Stimulated activated CD4-positive, alpha-beta T cell treated with anti-CD3 and anti-CD28 coated beads, Interleukin-4, amount 100 ng/mL, for 1 hour (primary cell): ENCODE measurements around the gene YWHAB.
"Not testable (repeated sequence)": the region's sequence is repeated elsewhere in the genome, so short reads cannot be mapped to it uniquely, and the experiment has no call there.

Experiments used
- DNase-seq: peaks from one replicate; pipeline ENCODE4 v3.0.0-alpha.2; 2020

YWHAB gene

DNA sequence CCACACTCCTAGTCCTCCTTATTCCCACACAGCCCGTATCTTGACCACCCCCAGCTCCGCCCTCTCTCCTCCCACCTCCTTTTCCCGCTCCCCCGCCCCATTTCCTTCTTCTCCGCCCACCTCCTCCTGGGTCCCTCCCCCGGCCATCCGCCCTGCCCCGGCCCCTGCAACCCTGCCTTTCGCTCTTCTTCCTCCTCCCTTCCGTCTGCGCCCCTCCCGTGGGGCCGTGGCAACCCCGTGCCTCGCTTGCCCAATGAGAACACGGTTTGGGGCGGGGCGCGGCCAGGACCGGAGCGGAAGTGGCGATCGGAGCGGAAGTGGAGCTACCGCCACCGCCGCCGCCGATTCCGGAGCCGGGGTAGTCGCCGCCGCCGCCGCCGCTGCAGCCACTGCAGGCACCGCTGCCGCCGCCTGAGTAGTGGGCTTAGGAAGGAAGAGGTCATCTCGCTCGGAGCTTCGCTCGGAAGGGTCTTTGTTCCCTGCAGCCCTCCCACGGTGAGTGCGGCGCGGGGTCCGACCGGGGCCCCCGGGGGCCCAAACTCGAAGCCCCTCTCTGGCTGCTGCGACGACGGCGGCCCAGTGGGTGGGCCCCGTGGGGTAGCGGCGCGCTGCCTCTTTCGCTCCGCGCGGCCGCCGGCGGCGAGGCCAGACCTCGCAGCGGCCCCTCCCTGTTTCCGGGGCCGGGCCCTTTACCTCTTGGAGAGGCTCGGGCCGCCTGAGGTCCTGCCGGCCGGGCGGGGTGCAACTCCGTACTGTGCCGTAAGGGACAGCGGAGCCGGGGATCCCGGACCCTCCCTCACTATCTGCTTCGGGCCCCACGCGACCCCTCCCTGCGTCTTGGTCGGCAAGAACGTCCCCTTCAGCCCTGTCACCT lies at the start of gene YWHAB:
Gene YWHAB (plus strand): TSS at position 314 of the 874 bp plus-strand sequence. CDS start 15,829 bp downstream, outside the sequence.
- DNase-seq = peak; percentile 99

DNA sequence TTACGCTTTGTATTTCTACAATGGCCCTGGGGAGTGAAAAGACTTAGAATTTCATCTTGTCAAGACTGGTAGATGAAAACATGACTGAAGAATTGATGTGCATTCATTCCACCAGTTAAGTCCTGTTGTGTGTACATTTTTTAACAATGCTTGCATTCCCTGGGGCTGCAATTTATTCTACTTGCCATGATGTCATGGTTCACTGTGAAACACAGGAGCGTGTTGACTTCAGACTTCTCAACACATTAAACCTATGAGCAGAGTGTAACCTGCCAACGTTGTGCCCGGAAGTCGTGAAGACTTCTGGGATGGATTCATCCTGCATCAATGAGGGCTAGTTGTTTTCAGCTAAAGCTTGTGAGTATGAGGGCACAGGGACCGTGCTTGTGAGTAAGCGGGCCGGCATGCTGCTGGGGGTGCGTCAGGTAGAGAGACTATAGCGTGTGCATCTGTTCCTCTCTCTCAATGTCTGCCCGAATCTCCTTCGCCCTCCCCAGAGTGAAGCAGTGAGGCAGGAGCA lies 48.8 kb upstream of the YWHAB start:
- no peak for DNase-seq

DNA sequence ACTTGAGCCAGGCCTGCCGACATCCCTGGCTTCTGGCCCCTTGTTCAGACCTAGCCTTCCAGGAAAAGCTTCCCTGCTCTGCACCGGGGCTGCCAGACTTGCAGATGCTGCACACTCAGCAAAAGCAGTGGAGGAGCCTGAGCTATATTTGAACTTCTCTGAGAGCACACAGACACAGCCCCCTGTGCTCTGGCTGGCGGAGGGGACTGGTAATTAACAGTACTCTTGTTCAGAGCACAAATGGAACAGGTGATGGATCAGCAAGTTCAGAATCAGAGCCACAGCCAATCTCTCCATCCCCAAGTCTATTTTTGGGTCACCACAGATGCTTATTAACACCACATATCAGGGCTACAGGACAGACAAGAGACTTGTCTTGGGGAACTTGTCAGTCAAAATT lies 47.6 kb upstream of the YWHAB start:
- no peak for DNase-seq

DNA sequence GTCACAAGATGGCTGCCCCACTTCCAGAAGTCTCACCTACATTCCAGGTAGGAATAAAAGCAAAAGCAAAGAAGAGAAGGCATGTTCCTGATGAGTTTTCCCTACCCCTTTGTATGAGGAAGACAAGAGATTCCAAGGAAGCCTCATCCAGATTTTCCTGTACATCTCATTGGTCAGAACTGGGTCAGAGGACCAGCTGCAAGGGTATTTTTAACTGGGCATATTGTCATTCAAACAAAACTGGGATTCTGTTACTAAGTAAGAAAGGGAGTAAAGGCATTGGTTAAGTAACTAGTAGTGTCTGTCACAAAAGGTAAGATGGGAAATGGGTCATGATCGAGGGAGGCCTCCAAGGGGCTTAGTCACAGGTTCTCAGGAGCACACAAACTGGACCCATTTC lies 47.0 kb upstream of the YWHAB start:
- DNase-seq = no peak

DNA sequence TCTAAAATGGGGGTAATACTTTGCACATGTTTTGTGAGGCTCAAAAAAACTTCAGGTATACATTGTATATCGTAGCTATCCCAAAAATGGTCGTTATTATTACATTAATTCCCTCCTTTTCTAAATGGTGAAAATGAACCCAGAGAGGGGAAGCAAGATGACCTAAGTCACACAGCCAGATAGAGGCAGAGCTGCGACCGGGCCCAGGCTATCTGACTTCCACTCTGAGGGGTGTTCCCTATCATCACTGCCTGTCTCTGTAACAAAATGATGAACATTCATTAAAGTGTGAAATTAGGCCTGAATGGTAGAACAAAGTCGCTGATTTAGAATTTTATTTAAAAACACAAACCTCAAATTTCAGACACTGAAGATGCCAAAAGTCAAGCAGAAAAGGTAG lies 46.0 kb upstream of the YWHAB start:
- DNase-seq = no peak

DNA sequence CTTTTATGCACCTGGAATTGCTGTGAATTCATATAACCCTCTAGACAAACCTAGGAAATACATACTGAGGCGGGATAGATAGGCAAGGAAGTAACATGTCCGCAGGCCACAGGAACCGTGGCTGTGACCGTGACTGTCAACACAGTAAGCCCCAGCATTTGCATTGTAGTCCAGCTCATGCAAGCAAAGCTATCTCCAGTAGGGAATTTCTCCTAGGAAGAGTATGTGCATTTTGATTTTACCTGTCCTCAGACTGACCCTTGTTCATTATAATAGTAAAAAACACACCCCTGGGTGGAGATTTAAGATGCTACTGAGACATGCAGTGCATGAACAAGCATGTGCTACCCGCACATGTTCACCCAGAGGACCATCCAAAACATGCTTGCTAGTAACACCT lies 44.7 kb upstream of the YWHAB start:
- no peak for DNase-seq

DNA sequence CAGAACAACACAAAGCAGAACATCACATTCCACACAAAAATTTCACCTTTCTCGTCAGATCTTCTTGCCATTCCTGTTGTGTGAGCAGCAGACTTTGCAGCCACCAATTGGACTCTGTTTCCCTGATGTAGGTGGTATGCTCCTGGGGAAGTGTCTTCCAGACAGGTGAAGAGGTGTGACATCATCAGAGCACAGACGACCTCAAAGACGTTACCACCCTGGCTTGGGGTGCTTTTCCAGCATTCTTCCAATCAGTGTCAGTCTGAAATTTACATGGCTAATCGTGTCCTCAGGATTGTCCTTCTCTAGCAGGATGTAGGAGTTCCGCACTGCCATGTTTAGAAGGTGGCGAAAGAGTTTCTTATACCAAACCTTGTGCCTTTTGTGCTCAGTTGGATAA lies 43.5 kb upstream of the YWHAB start:
- DNase-seq = no peak

DNA sequence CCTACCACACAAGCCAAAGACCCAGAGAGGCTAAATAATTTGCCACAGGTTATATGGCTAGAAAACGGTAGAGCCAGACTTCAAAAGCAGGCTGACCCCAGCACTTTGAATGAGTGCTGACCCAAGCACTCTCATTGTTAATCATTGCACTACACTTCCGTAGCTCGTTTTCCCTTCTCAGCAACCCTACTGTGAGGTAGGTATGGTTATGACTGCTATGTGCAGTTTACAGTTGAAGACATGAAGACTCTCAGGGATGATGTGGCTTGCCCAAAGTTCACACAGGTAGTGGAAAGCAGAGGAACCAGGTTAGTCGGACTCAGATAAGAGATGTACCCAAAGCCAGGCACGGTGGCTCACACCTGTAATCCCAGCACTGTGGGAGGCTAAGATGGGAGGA lies 41.6 kb upstream of the YWHAB start:
- no peak for DNase-seq

DNA sequence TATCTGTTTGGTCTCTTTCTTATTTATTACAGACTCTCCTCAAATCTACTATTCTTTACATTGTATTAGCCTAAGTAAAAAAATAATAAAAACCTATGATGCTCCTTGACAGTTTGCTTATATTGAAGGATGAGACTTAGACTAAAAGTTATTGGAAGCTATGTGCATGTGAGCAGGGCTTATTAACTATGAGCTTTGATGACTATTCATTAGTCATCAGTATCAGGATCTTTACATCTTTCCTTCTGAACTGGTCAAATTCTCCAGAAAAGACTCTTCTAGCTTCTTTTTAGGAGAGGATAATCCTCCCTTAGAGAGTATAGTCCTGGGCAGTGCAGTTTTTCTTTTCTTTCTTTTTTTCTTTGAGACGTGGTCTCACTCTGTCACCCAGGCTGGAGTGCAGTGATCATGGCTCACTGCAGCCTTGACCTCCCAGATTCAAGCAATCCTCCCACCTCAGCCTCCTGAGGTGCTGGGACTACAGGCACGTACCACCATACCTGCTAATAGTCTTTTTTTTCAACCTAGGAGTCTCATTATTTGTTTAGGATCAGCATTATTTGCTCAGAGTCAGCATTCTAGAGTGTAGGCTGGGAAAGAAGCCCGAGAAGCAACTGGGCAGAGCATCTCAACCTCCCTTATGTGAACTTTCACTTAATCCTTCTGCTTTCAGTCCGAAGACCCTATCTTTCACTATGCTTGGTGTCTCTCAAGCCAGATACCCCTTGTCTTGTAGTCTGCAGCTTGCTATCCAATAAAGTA lies 37.1 kb upstream of the YWHAB start:
- DNase-seq = no peak

DNA sequence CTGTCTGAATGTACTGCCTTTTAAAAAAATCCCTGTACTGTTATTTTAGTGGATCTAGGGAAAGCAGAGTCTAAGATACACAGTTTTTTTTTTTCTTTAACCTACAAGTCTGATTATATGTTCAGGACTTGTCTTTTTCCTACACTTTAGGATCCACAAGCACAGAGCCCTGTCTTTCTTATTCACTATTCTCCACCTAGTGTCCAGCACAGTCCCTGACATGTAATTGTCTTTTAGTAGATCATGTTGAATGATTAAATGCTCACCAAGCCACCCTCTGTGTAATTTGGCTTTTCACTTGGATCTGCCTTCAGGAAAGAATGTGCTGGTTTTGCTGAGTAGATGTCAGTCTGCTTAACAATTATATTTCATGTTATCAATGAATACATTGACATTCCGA lies 35.8 kb upstream of the YWHAB start:
- DNase-seq = no peak

DNA sequence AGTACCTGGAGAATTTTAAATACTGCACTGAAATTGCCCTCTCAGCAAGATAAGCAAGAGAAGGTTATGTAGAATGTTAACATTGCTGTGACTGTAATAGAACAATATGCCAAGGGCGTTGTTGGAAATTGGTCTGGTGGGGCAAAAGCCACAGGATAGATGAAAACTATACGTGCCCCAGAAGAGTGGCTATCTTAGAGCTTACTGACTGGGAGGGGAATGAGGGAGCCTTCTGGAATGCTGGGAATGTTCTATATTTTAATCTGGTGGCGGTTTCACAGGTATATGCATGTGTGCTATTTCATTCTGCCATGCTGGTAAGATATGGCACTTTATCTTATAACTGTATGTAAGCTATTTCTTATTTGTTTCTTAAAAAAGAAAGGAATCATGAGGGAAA lies 35.2 kb upstream of the YWHAB start:
- DNase-seq = no peak

DNA sequence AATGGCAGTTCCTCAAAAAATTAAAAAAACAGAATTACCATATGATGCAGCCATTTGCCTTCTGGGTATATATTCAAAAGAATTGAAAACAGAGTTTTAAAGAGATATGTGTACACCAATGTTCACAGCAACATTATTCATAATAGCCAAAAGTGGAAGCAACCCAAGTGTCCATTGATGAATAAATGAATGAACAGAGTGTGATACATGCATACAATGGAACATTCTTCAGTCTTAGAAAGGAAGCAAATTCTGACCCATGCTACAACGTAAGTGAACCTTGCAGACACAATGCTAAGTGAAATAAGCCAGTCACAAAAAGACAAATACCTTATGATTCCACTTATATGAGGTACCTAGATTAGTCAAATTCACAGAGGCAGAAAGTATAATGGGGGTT lies 34.7 kb upstream of the YWHAB start:
- DNase-seq = no peak

DNA sequence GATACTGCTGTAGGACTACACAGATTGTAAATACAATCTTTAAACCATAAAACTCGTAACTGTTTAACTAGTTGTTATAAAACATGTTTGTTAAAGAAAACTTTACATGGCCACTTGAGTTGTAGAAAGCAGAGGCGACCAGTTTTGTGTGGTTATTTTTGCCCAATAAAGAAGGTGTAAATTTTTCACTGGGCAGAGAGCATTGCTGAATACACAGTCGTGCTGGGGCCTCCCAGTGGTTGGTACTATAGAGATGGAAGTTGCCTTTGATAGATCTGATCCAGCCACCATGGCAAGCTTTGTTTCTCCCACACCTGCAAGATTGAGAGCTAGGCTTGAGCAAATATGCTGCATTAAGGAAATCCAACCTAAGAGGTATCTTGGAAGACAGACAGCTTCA lies 34.0 kb upstream of the YWHAB start:
- DNase-seq = no peak

DNA sequence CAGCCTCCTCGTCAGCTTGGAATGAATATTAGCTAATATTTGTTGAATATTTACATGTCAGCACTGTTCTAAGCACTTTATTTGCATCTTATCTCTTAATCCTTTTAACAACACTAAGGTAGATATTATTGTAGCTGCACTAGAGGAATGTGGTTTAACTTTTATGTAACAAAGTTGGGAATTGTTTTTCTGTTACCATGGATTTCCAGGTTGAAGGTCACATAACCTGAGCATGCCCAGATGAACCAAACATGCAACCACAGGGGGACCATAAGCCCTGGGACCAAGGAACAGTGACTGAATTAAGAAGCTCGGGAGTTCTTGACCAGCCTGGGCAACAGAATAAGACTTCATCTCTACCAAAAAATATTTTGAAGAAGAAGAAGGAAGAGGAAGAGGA lies 29.1 kb upstream of the YWHAB start:
- no peak for DNase-seq

DNA sequence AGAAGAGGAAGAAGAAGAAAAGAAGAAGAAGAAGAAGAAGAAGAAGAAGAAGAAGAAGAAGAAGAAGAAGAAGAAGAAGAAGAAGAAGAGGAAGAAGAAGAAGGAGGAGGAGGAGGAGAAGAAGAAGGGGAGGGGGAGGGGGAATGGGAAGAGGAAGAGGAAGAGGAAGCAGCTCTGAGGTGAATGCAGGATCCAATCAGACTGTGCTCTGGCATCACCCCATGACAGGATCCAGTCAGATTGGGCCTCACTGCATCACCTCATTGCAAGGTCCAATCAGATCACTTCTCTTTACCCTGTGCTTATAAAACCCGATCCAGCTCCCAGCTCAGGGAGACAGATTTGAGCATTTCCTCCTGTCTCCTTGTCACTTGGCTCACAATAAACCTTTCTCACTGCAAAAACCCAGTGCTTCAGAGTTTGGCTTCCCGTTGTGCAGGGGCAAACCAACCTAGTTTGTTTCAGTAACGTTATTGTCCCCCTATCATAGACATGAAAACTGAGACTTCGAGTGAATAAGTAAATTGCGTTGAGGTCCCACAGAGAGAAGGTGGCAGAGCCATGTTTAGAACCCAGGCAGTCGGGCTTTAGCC lies 28.6 kb upstream of the YWHAB start:
- DNase-seq = no peak

DNA sequence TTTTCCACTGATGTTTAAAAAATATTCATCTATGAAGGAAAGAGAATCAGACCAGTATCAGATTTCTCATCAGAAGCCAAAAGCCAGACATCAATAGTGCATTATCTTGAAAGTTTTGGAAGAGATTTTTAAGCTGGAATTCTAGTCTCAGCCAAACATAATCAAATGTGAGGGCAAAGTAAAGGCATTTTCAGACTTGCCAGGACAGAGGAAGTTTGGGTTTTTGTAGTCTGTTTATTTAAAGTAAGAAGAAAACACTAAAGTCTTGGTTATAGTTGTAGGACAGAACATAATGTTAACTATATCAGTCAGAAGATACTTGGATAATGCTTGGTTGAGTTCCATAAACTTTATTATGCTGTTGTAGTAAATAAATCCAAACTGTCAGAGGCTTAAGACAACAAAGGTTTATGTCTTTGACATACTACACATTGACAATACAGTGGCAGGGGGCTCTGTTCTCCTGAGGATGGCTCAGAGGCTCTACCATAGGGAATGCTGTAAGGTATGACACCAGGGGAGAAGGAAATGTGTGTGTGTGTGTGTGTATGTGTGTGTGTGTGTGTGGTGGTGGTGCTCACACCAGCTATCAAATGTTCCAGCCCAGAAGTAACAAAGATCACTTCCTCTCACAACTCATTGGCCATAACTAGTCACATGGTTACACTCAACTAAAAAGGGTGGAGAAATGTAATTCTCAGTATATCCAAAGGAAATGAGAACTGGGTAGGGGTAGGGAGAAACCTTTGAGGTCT lies 26.7 kb upstream of the YWHAB start:
- no peak for DNase-seq

DNA sequence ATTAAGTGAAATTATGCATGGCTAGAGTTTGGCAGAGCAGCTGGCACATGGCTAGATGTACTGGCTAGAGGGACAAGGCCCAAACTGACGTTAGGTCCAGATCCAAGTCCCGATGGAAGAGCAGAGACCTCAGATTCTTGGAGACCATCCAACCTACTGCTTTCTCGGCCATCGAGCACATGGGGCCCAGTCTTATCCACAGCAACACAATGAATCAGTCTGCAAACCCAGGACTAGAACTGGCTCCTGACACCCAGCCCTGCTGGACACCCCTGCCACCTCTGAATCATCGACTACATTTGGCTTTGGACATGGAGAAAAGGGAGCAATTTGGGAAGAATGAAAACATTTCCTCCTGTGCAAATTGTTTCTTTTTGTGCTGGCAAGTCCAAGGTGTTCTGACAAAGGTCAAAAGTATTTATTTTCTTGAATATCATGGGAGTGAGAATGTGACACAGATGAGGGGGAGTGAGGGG lies 23.9 kb upstream of the YWHAB start:
- DNase-seq = no peak

DNA sequence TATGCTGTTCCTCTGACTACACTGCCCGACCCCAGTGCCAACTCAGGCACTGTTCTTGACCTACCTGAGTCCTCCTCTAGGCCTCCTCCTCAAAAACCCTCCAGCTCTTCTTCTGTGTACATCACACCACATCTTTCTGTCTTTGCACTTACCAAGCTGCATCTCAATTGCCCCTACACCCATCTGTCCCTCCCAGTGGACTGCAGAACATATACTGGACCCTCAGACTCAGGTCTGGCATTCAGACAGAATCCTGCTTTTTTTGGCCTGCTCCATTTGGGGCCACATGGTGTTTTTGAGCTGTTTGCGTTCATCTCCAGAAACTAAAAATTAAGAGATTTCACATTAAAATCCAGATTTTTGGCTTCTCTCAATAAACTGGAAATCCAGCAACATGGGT lies 23.2 kb upstream of the YWHAB start:
- DNase-seq = no peak

DNA sequence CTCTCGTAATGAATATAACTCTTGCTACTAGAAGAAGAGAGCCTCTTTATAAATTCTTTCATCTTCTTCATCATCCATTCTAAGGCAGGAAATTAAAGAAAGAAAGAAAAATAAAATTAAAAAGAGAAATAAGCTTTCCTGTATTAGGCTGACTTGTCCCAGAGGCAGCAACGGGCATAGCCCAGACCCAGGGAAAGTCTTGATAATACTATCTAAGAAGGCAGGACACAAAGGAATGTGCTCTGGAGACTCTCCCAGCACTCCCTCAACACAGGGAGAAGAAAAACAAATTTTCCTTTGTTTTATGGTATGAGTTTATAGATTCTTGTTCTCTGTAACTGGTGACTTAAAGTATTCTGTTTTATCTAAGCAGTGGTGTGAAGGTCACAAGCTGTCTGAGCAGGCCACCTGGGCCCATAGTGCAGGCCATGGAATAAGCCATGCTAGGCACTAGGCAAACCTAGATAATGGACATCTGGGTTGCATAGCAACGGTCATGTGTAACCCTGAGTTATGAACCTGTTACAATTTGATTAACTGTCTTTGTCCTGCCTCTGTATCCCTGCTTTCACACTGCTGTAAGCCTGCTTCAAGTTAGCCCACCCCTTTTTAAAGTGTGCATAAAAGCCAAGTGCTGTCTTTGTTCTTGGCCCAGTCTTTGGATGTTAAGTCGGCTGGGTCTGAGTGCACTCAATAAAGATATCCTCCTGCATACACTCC lies 22.0 kb upstream of the YWHAB start:
- not testable (repeated sequence) for DNase-seq

DNA sequence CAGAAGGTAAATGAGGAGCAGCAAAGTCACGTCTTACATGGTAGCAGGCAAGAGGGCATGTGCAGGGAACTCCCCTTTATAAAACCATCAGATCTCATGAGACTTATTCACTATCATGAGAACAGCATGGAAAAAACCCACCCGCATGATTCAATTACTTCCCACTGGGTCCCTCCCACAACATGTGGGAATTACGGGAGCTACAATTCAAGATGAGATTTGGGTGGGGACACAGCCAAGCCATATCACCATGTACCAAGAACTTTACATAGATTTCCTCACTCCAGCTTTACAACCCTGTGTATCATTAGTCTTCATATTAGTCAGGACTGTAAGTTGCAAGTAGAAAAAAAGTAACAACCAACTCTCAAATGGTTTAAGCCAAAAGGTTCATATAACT lies 21.0 kb upstream of the YWHAB start:
- DNase-seq = not testable (repeated sequence)

DNA sequence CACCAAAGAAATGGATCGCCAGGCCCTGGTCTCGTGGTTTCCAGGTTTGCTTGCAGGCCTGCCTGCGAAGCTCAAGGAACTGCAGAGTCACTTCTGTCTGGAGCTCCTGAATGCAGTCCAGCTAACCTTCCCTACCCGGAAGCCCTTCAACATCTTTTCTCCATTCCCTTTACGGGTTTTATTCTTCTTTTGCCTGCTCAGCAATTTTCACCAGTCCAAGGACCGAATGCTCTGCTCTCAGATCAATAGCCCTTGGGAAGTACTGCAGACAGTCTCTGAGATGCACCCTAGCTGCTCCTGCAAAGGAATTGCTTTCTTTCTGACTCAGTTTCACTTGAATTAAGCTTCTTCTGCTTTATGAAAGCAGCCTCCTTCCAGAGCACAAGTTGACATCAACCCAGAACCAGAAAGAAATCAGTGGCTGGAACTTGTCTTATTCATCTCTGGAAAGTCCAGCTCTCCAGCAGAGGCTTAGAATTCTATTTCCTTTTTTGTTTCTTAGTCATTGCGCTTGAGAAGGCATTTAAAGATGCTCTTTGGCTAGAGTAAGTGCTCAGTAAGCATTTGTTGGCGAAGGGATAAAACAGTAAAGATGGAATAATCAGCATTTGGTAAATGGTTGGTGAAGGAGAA lies 18.7 kb upstream of the YWHAB start:
- no peak for DNase-seq

DNA sequence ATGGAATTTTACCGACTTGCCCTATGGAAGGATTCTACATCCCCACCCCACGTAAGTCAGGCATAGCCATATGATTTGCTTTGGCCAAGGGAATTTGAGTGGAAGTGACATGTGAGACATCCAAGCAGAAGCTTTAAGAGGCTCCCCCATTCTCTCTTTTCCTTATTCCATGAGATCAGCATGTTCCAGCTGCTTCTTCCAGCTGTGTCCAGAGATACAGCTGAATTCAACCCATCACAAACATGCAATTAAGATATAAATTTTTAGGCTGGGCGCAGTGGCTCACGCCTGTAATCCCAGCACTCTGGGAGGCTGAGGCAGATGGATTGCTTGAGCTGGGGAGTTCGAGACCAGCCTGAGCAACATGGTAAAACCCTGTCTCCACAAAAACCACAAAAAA lies 16.0 kb upstream of the YWHAB start:
- DNase-seq = no peak
